ENCODE results near the gene TUBA1C. TPM values are rescaled to one million over a fixed set of nuclear protein-coding genes. Genes with fewer than 3 reads are reported as not detected.

TUBA1C gene
- total RNA-seq, 1 experiment from 2014 or later: 540 TPM

DNA sequence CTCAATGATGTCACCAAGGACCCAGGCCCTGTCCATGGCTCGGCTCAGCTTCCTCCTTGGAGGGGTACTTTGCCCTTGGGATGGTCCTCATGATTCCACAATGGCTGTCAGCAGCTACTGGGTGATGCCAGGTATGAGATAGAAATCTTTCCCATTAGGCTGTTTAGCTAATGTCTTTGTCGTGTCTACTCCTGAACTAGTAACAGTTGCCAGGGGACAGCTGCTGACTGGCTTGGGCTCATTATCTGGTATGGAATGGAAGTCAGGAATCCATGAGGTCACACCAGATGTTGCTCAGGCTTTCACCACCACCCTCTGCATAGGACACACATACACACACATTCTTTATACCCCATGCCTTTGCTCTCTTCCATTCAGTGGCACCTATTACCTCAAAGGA is 39.3 kb downstream of the TUBA1C start (continued):
- TF ChIP-seq, protein P1, sequence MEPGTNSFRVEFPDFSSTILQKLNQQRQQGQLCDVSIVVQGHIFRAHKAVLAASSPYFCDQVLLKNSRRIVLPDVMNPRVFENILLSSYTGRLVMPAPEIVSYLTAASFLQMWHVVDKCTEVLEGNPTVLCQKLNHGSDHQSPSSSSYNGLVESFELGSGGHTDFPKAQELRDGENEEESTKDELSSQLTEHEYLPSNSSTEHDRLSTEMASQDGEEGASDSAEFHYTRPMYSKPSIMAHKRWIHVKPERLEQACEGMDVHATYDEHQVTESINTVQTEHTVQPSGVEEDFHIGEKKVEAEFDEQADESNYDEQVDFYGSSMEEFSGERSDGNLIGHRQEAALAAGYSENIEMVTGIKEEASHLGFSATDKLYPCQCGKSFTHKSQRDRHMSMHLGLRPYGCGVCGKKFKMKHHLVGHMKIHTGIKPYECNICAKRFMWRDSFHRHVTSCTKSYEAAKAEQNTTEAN (CRISPR knock-in tag; IDR thresholded peaks at IDR 0.05): no peak
- TF ChIP-seq, protein P2, sequence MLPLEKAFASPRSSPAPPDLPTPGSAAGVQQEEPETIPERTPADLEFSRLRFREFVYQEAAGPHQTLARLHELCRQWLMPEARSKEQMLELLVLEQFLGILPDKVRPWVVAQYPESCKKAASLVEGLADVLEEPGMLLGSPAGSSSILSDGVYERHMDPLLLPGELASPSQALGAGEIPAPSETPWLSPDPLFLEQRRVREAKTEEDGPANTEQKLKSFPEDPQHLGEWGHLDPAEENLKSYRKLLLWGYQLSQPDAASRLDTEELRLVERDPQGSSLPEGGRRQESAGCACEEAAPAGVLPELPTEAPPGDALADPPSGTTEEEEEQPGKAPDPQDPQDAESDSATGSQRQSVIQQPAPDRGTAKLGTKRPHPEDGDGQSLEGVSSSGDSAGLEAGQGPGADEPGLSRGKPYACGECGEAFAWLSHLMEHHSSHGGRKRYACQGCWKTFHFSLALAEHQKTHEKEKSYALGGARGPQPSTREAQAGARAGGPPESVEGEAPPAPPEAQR (CRISPR knock-in tag; IDR thresholded peaks at IDR 0.05): no peak
- TF ChIP-seq ZNF219 (CRISPR knock-in tag; IDR thresholded peaks at IDR 0.05; ENCODE audit: borderline replicate concordance) (no peak), MXD4 (CRISPR knock-in tag; IDR thresholded peaks at IDR 0.05; ENCODE audit: borderline replicate concordance) (no peak), ELF4 (CRISPR knock-in tag; IDR thresholded peaks at IDR 0.05; ENCODE audit: low read depth) (no peak), ZNF423 (CRISPR knock-in tag; IDR thresholded peaks at IDR 0.05) (no peak)
- TF ChIP-seq, protein P3, sequence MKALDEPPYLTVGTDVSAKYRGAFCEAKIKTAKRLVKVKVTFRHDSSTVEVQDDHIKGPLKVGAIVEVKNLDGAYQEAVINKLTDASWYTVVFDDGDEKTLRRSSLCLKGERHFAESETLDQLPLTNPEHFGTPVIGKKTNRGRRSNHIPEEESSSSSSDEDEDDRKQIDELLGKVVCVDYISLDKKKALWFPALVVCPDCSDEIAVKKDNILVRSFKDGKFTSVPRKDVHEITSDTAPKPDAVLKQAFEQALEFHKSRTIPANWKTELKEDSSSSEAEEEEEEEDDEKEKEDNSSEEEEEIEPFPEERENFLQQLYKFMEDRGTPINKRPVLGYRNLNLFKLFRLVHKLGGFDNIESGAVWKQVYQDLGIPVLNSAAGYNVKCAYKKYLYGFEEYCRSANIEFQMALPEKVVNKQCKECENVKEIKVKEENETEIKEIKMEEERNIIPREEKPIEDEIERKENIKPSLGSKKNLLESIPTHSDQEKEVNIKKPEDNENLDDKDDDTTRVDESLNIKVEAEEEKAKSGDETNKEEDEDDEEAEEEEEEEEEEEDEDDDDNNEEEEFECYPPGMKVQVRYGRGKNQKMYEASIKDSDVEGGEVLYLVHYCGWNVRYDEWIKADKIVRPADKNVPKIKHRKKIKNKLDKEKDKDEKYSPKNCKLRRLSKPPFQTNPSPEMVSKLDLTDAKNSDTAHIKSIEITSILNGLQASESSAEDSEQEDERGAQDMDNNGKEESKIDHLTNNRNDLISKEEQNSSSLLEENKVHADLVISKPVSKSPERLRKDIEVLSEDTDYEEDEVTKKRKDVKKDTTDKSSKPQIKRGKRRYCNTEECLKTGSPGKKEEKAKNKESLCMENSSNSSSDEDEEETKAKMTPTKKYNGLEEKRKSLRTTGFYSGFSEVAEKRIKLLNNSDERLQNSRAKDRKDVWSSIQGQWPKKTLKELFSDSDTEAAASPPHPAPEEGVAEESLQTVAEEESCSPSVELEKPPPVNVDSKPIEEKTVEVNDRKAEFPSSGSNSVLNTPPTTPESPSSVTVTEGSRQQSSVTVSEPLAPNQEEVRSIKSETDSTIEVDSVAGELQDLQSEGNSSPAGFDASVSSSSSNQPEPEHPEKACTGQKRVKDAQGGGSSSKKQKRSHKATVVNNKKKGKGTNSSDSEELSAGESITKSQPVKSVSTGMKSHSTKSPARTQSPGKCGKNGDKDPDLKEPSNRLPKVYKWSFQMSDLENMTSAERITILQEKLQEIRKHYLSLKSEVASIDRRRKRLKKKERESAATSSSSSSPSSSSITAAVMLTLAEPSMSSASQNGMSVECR (CRISPR knock-in tag; IDR thresholded peaks at IDR 0.05; ENCODE audit: borderline replicate concordance): no peak
- TF ChIP-seq, protein P4, sequence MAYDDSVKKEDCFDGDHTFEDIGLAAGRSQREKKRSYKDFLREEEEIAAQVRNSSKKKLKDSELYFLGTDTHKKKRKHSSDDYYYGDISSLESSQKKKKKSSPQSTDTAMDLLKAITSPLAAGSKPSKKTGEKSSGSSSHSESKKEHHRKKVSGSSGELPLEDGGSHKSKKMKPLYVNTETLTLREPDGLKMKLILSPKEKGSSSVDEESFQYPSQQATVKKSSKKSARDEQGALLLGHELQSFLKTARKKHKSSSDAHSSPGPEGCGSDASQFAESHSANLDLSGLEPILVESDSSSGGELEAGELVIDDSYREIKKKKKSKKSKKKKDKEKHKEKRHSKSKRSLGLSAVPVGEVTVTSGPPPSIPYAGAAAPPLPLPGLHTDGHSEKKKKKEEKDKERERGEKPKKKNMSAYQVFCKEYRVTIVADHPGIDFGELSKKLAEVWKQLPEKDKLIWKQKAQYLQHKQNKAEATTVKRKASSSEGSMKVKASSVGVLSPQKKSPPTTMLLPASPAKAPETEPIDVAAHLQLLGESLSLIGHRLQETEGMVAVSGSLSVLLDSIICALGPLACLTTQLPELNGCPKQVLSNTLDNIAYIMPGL (CRISPR knock-in tag; IDR thresholded peaks at IDR 0.05): no peak

DNA sequence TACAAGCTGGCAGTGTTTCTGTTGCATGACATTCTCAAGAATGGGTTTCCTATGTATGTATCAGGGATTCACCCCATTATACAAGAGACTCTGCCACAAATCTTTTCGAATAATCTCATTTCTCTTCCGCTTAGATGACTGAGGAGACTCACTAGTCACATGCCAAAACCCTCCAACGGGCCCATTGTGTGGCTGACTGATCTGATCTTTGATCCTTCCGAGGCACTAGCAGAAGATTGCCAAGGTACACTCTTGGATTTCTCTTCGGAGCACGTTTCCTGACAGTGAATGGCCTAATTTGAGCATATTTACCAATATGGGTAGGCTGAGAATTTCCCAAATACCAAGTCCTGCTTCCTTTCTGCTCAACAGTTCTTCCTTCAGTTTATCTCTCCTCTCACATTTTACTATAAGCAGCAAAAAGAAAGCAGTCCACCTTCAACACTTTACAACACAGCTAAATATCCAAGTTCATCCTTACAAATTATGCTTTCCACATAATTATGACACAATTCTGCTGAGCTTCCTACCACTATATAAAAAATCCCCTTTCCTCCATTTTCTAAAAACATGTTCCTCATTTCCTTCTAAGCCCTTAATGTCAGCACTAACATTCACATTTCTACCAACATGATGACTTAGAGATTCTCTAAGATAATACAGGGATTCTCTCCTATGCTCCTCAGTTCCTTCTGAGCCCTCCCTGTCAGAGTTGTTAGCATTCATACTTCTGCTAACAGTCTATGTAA is 41.1 kb downstream of the TUBA1C start:
- Mint-ChIP-seq H3K36me3 (no peaks in the 10 kb centered on the region), H3K4me3 (no peak overlapping the region), H3K4me1 (no peaks in the 10 kb centered on the region), H3K9me3 (no peaks in the 10 kb centered on the region), H3K27me3 (ENCODE audit: low read depth) (peaks cover 61% of the 10 kb centered on the region), H3K27ac (no peak overlapping the region)
- POLR2A ChIA-PET: no interaction called here
- no peak for DNase-seq (ENCODE audit: low spot score)
- ATAC-seq: no peak
- CTCF ChIA-PET: interaction anchor here (1.5 to 4.3 kb wide), 2 partner anchors 17 to 42 kb away, joined by 4 to 18 read pairs; partner anchors contain the start of genes DNAJC22 and TROAP
- TF ChIP-seq EMX1 (CRISPR knock-in tag; IDR thresholded peaks at IDR 0.05): no peak
- TF ChIP-seq MYBL2 (CRISPR knock-in tag; IDR thresholded peaks at IDR 0.05): no peak
- TF ChIP-seq CREM (CRISPR knock-in tag; IDR thresholded peaks at IDR 0.05): no peak
- no peak for TF ChIP-seq HMGA2 (CRISPR knock-in tag; IDR thresholded peaks at IDR 0.05)
- TF ChIP-seq, protein P5, sequence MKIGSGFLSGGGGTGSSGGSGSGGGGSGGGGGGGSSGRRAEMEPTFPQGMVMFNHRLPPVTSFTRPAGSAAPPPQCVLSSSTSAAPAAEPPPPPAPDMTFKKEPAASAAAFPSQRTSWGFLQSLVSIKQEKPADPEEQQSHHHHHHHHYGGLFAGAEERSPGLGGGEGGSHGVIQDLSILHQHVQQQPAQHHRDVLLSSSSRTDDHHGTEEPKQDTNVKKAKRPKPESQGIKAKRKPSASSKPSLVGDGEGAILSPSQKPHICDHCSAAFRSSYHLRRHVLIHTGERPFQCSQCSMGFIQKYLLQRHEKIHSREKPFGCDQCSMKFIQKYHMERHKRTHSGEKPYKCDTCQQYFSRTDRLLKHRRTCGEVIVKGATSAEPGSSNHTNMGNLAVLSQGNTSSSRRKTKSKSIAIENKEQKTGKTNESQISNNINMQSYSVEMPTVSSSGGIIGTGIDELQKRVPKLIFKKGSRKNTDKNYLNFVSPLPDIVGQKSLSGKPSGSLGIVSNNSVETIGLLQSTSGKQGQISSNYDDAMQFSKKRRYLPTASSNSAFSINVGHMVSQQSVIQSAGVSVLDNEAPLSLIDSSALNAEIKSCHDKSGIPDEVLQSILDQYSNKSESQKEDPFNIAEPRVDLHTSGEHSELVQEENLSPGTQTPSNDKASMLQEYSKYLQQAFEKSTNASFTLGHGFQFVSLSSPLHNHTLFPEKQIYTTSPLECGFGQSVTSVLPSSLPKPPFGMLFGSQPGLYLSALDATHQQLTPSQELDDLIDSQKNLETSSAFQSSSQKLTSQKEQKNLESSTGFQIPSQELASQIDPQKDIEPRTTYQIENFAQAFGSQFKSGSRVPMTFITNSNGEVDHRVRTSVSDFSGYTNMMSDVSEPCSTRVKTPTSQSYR (CRISPR knock-in tag; IDR thresholded peaks at IDR 0.05): no peak
- TF ChIP-seq, protein P6, sequence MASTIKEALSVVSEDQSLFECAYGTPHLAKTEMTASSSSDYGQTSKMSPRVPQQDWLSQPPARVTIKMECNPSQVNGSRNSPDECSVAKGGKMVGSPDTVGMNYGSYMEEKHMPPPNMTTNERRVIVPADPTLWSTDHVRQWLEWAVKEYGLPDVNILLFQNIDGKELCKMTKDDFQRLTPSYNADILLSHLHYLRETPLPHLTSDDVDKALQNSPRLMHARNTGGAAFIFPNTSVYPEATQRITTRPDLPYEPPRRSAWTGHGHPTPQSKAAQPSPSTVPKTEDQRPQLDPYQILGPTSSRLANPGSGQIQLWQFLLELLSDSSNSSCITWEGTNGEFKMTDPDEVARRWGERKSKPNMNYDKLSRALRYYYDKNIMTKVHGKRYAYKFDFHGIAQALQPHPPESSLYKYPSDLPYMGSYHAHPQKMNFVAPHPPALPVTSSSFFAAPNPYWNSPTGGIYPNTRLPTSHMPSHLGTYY (CRISPR knock-in tag; IDR thresholded peaks at IDR 0.05): no peak
- no peak for TF ChIP-seq ZNF416 (CRISPR knock-in tag; IDR thresholded peaks at IDR 0.05)
- no peak for TF ChIP-seq NFATC4 (CRISPR knock-in tag; IDR thresholded peaks at IDR 0.05)
- no peak for TF ChIP-seq OVOL2 (CRISPR knock-in tag; IDR thresholded peaks at IDR 0.05; ENCODE audit: borderline replicate concordance)
- no peak for TF ChIP-seq SMAD3 (CRISPR knock-in tag; IDR thresholded peaks at IDR 0.05; ENCODE audit: borderline replicate concordance)
- TF ChIP-seq SOX15 (CRISPR knock-in tag; IDR thresholded peaks at IDR 0.05): no peak
- TF ChIP-seq, protein P7, sequence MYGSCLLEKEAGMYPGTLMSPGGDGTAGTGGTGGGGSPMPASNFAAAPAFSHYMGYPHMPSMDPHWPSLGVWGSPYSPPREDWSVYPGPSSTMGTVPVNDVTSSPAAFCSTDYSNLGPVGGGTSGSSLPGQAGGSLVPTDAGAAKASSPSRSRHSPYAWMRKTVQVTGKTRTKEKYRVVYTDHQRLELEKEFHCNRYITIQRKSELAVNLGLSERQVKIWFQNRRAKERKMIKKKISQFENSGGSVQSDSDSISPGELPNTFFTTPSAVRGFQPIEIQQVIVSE (CRISPR knock-in tag; IDR thresholded peaks at IDR 0.05; ENCODE audit: borderline replicate concordance): no peak
- no peak for TF ChIP-seq ZNF219 (CRISPR knock-in tag; IDR thresholded peaks at IDR 0.05; ENCODE audit: borderline replicate concordance)
- no peak for TF ChIP-seq JAZF1 (CRISPR knock-in tag; IDR thresholded peaks at IDR 0.05)

All from WTC11 (cell line).